GM18868 (cell line): ENCODE results near the gene TP53AIP1.

Source experiments
- ATAC-seq: cut with Tn5 transposase; IDR thresholded peaks from one replicate; pipeline ENCODE4 v1.9.1; 2021; ENCODE audit warnings: mild to moderate bottlenecking, moderate library complexity; ENCODE audit not compliant: unreplicated experiment

The TP53AIP1 gene, protein sequence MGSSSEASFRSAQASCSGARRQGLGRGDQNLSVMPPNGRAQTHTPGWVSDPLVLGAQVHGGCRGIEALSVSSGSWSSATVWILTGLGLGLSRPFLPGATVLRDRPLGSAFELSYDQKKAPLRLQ

DNA sequence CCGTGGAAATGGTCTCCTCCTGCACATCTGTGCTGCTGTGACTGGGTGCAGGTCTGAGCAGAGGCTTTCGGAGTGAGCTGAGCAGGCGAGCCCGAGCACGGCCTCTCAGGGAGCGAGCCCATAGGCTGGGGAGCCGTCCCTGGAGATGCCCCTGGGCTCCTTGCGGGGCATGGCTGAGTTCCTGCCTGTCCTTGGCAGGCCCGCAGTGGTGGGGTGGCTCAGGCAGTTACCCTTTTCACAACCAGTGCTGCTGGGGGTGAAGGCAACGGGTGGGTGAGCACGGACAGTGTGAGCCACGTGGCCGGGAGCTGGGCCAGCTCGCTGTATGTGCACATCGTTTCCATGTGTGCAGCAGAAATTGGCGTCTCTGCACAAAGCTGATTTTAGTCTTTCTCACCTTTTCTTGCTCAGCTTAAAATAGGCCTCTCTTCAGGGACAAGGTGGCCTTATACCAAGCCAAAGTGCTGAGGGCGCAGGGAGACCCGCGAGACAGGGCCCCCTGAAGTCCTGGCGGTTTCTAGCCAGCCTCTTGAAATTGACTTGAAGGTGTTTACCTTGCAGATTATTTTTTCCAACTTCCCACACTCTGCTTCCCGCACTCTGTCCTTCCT lies at the start of gene TP53AIP1:
TSS of gene TP53AIP1 (minus strand) at position 55 of the 611 bp plus-strand sequence. CDS start 5,053 bp downstream, outside the sequence.
- ATAC-seq: no peak

DNA sequence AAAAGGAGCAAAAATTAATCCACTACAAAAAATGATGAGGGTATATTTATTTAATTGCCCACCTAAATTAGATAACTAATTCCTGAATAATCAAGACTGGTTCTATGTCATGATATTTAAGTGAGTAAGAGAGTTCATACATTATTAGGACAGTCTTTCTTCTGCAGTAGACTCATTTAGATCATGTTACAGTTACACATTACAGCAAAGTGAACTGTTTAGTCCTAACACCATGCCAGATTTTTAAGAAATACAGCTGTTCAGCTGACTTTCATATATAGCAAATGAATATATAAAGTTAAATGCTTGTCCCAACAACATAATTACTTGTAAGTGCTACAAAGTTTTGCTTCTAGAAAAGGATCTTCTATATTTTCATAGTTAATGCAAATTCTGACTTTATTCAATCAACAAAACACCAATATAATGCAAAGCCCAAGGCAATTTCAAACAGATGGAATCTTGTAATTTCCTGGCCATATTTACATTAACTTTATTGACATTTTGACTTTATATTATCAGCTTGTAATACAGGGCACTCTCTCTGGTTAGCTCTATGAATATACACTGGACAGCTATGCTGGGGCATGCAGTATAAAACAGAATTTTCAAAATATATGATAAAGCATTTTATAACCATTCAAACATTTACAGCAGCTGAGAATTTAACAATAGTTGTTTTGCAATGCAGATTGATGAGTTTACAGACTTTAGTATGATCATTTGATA lies 45.7 kb upstream of the TP53AIP1 start:
- ATAC-seq: no peak

DNA sequence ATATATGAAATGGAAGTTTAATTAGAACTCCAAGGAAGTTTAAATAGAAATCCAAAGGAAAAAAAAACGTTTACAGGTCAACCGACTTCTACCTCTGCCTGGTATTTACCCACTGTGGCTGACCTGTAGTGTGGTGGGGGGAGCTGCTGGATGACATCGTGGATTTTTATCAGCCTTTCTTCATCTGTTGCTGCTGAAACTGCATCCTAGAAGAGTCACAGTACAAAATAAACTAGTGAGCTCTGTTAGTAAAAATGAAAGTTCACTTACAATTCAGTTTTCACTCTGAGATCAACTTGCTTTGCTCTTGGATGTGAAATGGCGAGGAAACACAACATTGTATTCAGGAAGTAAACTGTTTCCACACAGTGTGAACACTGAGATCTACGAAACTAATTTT lies 43.2 kb upstream of the TP53AIP1 start:
- ATAC-seq: no peak

DNA sequence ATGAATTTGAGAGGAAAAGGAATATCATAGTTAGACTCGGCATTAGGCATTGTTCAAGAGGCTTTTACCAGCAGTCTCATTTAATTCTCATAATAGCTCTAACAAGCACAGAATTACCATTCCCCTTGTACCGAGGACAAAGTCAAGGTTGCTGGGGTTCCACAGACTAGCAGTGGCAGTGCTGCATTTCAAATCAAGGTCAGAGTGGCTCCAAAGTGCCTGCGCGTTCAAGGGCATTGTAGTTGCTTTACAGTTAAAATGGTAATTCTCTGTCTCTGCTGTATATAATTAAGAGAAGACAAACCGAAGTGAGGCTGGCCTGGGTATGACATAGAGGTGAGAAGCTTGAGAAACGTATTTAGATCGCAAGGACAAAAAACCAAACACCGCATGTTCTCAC lies 40.4 kb upstream of the TP53AIP1 start:
- no peak for ATAC-seq

DNA sequence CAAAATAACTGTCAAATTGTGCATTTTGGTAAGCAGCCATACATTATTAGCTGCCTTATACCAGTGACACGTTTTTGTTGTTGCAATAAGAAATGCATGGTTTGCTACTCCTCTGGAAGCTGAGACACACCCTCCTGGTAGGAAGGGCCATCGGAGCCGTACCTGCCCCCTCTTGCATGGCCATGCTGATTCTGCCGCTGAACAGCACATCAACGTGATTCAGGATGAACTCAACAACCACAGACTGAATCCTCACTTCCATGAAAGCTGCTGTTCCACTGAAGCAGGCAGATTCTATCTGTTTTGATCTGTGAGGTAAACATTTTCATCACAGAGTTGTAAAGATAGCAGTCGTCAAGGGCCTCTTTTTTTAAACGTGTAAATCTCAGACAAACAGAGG lies 38.6 kb upstream of the TP53AIP1 start:
- ATAC-seq: no peak

DNA sequence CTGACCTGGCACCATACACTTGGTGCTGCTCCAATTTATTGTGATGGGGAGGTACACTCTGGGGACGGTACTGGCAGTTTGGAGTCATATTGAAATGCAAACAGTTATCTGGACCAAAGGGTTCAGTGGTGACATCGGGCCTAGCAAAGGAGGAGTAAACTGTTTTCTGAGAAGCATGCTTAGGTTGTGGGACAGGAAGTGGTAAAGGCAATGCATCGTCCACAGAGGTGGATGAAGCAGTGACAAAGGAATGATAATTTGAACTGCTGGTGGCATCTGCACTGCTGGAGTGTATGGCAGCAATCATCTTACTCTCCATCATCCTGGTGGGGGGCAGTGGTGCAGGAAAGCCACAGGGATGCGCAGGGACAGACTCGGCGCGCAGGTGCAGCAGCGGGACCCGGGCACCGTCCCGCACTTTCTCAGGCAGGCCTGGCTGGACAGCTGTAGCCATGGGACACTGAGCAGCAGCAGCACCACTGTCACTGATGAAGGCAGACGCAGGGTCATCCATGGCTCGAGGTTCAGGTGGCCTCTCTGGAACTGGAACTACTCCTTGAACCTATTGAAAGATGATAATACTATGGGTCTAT lies 28.0 kb upstream of the TP53AIP1 start:
- no peak for ATAC-seq

DNA sequence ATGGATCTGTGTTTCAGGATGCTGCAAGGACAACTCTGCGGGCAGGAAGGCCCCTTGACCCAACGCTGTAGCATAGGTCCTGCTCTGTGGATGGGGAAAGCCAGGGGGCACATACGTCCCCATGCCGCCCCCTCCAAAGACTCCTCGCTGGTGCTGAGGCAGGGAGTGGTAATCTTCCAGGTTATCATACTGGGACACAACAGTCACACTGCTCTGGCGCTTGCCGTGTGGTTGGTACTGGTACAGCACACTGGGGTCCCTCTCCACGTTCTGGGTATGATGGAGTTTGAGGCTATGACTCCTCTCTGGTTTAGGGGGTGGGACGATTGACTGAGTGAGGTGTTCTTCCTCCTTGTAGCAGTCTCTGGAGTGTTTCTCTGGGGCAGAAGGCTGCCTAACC lies 26.2 kb upstream of the TP53AIP1 start:
- ATAC-seq: no peak

DNA sequence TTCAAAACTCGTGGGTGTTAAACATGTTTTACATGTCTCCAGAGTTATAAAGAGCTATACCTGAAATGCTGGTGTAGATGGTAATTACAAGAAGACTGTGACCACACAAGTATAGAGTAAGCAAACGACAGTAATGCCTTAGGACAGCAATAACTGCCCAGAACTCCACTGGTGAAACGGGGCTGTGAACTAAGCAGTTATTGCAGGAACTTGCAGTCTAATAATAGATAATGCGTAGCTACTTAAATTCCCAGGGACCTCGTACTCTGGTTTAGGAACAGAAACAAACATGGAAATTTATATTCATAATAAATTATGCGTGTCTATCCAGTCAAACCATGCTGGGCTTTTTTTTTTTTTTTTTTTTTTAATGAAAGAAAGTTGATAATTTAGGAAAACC lies 24.9 kb upstream of the TP53AIP1 start:
- no peak for ATAC-seq

DNA sequence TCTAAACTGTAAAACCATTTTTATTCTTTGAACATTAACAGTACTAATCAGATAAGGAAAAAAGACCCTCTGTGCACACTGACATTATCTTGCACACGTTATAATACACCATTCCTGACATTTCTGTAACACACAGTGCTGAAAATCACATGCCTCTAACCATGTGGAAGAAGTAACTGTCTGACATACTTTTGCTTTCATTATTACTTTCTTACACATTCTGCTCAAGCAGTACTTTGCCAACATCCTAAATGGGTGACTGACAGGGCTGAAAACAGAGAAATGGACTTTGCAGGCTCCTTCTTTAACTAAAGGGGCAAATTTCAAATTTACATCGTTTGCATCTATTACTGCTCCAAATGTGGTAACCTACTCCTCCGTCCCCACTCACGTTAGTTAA lies 22.8 kb upstream of the TP53AIP1 start:
- ATAC-seq: peak; percentile 98

DNA sequence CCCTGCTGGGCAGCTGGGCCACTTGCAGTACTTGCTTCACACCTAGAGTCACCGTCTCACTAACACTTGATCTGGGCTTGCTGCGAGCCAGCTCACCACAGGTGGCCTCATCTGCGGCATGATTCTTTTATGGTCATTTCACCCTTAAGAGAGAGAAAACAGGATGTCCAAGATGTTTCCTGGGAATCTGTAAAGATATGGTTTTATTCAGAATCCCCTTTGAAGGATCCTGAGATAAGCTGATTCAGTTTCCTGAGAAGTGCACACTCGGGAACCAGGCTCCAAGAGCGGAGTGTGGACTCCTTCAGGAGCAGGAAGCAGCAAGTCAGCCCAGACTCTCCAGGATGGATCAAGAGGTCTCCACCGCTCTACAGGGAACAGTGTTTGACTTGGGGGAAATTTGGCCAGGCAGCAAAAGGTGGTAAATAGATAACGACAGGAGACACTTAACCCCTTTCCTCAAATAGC lies 21.8 kb upstream of the TP53AIP1 start:
- no peak for ATAC-seq

DNA sequence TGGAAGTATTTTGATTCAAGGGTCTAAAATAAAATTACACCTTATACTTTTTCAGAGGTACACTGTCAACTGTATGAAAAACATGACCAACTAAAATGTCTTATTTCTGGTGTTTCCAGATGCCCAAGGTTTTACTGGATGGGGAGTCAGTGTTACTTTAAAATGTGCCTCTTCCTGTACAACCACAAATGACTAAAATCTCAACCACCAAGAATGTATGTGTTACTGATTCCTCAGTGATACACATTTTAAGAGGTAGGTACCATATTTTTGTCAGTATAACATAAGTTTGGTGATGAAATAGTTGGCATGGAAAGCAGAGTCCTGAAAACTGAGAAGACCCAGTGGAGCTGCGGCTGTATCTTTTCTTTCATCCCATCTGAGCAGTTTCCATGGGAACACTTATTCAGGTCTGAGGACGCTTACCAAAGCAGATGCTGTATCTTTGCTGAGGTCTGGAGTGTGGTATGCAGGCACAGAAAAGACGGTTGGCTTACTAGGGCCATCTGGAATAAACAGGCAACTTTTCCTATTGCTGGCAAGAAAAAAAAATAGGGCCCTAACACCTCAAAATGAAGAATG lies 21.2 kb upstream of the TP53AIP1 start:
- no peak for ATAC-seq

DNA sequence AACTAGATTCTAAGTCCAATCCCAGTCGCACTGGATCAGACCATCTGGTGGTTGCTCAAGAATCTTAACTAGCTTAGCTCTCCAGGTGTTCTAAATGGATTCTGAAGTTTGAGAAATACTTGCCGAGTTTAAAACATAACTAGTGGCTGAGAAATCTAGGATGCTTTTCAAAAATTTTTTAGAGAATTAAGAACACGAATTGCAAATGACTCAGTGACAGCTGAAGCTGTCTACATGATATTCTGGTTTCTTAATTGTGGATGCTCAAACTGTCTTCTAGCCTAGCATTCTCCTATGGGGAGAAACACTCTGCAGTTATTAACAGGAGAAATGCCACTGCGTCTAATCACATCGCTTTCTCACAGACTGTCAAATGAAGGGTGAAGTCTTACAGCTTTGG lies 20.2 kb upstream of the TP53AIP1 start:
- ATAC-seq: no peak

DNA sequence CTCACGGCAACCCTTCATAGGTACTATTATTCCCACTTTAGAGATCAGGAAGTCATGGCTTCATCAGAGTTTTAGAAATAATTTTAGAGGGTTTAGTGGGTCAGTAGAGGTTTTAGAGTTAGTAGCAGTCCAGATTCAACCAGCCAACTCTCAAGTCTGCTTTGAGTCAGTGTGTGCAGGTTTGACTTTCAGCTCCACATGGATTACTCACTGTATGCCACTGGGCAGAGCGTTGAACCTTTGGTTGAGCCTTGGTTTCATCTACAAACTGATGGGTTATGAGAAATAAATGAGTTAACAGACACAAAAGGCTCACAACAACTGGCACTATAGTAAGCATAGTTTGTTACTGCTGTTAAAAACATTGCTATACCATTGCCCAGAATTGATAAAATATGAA lies 19.0 kb upstream of the TP53AIP1 start:
- no peak for ATAC-seq

DNA sequence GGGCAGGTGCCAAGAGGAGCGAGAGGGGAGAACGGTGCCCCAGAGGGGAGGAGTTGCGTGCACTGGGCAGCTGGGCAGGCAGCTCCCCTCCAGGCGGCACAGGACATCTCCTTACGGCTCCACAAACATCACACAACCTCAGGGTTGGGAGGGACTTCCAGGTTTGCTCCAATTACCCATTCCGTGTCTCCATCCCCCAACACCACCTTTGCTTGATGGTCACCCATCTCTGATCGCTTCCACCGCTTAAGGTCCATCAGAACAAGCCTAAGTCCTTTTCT lies 14.5 kb upstream of the TP53AIP1 start:
- ATAC-seq: no peak

DNA sequence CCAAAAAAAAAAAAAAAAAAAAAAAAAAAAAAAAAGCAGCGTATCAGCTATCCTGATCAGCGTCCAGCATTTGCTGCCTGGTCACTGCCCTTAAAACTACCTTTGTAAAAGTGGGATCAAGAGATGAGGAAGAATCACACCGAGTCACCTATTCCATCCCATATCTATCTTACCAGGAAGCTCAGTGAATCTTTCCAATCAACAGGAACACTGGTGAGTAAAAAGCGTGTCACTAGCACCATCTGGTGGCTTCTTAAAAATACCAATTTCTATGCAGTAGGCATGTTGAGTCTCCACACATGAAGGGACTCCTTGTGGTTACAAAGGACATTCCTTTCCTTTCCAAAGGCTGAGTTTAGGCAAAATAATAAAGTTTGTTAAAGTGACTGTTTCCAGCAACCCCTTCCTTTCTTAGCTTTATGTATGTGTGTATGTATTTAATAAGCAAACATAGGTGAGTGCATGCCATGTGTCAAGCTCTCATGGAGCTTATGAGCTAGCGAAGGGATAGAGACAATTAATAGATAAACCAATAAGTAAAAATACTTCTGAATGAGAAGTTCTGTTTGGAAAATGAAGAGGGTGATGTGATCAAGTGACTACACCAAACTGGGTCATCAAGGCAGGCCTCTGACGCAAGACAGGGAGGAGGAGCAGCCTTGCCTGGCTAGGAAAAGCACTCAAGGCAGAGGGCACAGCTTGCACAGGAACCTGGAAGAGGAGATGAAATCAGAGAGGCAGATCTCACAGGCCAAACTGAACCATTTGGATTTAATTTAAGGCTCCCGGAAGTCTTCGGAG lies 13.9 kb upstream of the TP53AIP1 start:
- ATAC-seq: peak; percentile 53

DNA sequence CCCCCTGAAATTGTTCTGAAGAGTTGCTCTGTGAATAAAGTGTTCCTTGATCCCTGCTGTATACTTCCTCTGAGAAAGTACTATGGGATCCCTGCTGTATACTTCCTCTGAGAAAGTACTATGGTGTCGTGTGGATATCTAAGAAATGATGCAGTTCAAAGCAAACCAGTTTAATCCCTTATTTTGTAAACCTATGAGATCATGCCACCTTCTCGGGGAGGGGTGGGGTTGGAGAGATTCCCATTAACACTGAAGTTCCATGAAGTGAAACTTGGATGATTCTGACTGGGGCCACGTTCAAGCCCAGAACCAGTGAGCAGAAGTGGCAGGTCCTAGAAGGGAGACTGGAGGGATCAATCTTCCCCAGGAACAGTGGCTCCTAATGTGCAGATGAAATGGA lies 13.0 kb upstream of the TP53AIP1 start:
- no peak for ATAC-seq

DNA sequence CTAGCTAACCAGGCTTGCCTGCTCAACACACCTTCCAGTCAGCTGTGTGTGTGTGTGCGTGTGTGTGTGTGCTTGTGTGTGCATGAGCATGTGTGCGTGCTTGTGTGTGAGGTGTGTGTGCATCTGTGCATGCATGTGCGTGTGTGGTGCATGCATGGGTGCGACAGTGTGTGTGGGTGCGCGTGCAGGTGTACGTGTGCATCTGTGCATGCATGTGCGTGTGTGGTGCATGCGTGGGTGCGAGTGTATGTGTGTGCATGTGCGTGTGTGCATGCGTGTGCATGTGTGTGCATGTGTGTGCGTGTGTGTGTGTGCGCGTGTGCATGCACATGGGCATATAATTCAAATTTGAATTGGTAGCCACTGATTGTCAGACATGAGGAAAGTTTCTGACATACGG lies 10.5 kb upstream of the TP53AIP1 start:
- ATAC-seq: no peak

DNA sequence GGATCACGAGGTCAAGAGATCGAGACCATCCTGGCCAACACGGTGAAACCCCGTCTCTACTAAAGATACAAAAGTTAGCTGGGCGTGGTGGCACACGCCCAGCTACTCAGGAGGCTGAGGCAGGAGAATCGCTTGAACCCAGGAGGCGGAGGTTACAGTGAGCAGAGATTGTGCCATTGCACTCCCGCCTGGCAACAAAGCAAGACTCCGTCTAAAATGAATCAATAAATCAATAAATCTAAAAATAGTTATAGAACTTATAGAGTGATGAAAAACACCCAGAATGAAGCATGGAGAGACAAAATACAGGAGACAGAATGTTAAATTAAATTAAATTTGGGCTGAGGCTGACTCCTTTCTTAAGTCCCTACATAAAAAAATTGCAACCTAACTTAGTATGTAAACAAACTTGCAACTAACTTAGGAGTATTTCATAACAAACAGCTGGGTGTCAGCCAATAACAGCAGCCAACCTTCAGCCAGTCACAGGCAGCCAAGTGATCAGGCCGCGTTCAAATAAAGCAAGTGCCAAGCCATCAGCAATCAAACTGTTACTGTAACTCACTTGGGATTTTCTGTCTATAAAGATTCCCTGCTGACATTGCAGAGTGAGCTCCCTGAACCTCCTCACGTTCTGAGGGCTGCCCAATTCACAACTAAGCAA lies 7.3 kb upstream of the TP53AIP1 start:
- no peak for ATAC-seq

DNA sequence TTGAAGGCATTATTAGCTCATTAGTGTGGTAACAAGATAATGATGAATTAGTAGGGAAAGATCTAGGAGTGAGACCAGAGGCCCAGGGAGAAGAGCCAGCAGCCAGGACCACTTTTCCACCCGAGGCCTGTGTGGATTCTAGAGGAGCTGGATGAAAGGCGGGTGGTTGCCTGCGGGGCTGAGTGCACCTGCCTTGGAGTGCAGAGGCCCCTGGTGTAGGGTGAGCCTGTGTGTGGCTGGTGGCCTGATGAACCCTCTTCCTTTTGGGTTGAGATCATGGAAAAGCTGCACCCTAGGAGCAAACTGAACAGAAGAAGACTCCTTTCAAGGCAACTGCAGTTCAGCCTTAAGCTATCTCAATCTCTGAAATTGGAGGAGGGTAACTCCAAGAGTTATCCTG lies 5.9 kb upstream of the TP53AIP1 start:
- ATAC-seq: no peak

DNA sequence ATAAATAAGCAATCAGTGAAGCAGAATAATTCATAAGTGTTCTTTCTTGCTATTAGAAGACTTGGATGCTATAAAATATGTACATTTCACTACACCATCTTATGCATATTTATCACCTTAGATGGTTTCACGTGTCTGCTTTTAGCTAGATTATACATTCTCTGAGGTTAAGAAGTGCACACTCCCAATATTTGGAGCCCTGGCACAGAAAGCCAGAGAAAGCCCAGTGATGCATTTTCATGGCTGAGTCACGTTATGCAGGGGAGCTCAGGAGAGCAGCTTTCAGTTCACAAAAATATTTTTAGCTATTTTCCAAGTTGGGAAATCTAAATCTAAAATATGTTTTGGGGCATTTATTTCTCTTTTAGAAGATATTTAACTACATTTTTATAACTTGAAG lies 5.1 kb upstream of the TP53AIP1 start:
- no peak for ATAC-seq

DNA sequence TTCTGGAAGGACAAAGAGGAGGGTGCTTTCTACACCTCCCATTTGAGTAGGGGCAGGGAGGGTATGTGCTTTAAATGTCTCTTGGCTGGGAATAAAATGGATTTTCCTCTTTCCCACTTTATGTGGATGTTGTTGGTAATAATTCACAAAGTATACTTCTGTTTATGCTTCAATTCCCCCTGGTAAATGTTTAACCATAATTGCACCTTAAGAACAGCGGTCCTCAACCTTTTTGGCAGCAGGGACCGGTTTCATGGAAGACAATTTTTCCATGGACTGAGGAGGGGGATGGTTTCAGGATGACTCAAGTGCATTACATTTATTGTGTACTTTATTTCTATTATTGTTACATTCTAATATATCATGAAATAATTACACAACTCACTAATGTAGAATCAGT lies 4.0 kb upstream of the TP53AIP1 start:
- no peak for ATAC-seq
